Endothelial cell (in vitro differentiated cells): Measurements from ENCODE around the gene DHRS7C. TPM values are rescaled to one million over a fixed set of nuclear protein-coding genes. Genes with fewer than 3 reads are reported as not detected.

ENCODE experiments used
- DNase-seq: peaks from one replicate; pipeline ENCODE4 v3.0.0; 2021; ENCODE audit warnings: low spot score
- H3K27ac Mint-ChIP-seq: one replicate; pipeline ENCODE4 v1.8.0; 2021; ENCODE audit warnings: mixed read lengths, inconsistent platforms; ENCODE audit not compliant: unreplicated experiment
- H3K27me3 Mint-ChIP-seq: one replicate; pipeline ENCODE4 v1.8.0; 2021; ENCODE audit warnings: mild to moderate bottlenecking, moderate library complexity, mixed read lengths, inconsistent platforms; ENCODE audit not compliant: unreplicated experiment
- H3K36me3 Mint-ChIP-seq: one replicate; pipeline ENCODE4 v1.8.0; 2021; ENCODE audit warnings: mild to moderate bottlenecking, low read depth, mixed read lengths, inconsistent platforms; ENCODE audit not compliant: unreplicated experiment
- H3K4me1 Mint-ChIP-seq: one replicate; pipeline ENCODE4 v1.8.0; 2021; ENCODE audit warnings: mild to moderate bottlenecking, mixed read lengths, inconsistent platforms; ENCODE audit not compliant: unreplicated experiment
- H3K4me3 Mint-ChIP-seq: one replicate; pipeline ENCODE4 v1.8.0; 2021; ENCODE audit warnings: mild to moderate bottlenecking, mixed read lengths, inconsistent platforms; ENCODE audit not compliant: unreplicated experiment
- H3K9me3 Mint-ChIP-seq: one replicate; pipeline ENCODE4 v1.8.0; 2021; ENCODE audit warnings: mixed read lengths, inconsistent platforms; ENCODE audit not compliant: unreplicated experiment
- total RNA-seq: library from RNA; stranded (reverse); fragmentation: NEBNext Ultra II Directional; extraction: Animal tissue kit (Norgen Biotek cat#: 25700); gene quantifications from one replicate; pipeline ENCODE4 v1.2.1, GENCODE V29; 2021; ENCODE audit not compliant: unreplicated experiment
- TF ChIP-seq, protein P1 (sequence below): fragments of 200-600 bp; sonication (generic); IDR thresholded peaks from one replicate; pipeline ENCODE4 v1.5.0; 2021; ENCODE audit warnings: antibody characterized with exemption; ENCODE audit not compliant: unreplicated experiment

Gene DHRS7C
- total RNA-seq, 1 donor from 2014 or later, result 0.31 TPM

- TF ChIP-seq, protein P1, sequence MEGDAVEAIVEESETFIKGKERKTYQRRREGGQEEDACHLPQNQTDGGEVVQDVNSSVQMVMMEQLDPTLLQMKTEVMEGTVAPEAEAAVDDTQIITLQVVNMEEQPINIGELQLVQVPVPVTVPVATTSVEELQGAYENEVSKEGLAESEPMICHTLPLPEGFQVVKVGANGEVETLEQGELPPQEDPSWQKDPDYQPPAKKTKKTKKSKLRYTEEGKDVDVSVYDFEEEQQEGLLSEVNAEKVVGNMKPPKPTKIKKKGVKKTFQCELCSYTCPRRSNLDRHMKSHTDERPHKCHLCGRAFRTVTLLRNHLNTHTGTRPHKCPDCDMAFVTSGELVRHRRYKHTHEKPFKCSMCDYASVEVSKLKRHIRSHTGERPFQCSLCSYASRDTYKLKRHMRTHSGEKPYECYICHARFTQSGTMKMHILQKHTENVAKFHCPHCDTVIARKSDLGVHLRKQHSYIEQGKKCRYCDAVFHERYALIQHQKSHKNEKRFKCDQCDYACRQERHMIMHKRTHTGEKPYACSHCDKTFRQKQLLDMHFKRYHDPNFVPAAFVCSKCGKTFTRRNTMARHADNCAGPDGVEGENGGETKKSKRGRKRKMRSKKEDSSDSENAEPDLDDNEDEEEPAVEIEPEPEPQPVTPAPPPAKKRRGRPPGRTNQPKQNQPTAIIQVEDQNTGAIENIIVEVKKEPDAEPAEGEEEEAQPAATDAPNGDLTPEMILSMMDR, result no peak
- H3K27me3 Mint-ChIP-seq, result peaks cover 3% of the 10 kb centered on the region
- no peak for DNase-seq
These were observed 27.7 kb downstream of the DHRS7C start for GRCh38 chr17:9763643-9764042.

DNA sequence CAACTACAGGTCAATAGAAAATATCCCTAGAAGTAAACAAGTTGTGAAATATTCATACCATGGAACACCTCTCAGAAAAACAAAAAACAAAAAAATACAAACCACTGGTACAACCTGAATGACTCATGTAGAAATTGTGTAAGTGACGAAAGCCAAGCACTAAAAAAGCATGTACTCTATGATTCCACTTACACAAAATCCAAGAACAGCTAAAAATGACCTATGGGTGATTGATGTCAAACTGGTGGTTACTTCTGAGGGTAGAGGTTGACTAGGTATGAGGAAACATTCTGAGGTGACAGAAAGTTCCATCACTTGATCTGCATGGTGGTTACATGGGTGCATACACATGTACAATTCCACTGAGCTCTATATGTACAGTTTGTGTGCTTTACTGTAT is 31.1 kb downstream of the DHRS7C start:
- TF ChIP-seq, protein P1, result no peak
- H3K4me1 Mint-ChIP-seq, result no peaks in the 10 kb centered on the region
- H3K9me3 Mint-ChIP-seq, result no peaks in the 10 kb centered on the region
- no peak overlapping the region for H3K27ac Mint-ChIP-seq
- DNase-seq, result no peak
- no peaks in the 10 kb centered on the region for H3K36me3 Mint-ChIP-seq
- peaks cover 2% of the 10 kb centered on the region for H3K27me3 Mint-ChIP-seq
- H3K4me3 Mint-ChIP-seq, result no peak overlapping the region

More at GRCh38 chr17:9763643-9764042, 27.7 kb downstream of the DHRS7C start:
- no peak overlapping the region for H3K27ac Mint-ChIP-seq
- no peaks in the 10 kb centered on the region for H3K36me3 Mint-ChIP-seq
- peaks cover 4% of the 10 kb centered on the region for H3K4me1 Mint-ChIP-seq
- no peak overlapping the region for H3K4me3 Mint-ChIP-seq
- no peaks in the 10 kb centered on the region for H3K9me3 Mint-ChIP-seq

- Mint-ChIP-seq H3K27ac (no peak overlapping the region), H3K4me3 (no peak overlapping the region), H3K4me1 (peaks cover 11% of the 10 kb centered on the region), H3K36me3 (no peaks in the 10 kb centered on the region), H3K9me3 (no peaks in the 10 kb centered on the region), H3K27me3 (peaks cover 1% of the 10 kb centered on the region)
- TF ChIP-seq, protein P1, result no peak
- DNase-seq, result no peak
These were observed 36.3 kb downstream of the DHRS7C start for GRCh38 chr17:9755083-9755482.

DNA sequence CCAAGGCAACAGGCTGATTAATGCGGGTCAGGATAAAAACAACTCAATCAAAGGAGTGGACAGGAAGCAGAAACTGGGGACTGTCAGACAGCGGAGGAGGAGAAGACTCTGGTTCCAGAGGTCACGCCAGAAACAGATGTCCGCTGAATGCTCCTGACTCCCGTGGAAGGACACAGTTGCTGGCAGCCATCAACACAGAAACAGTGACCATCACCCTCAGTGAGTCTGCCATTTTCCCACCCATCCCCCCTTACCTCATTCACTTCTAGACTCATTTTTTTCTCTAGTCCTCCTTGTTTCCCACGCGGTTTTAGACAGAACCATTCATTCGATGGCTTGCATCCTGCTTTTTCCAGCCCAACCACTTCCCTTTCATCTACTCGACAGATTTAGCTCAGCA is 40.9 kb downstream of the DHRS7C start:
- peaks cover 14% of the 10 kb centered on the region for H3K4me1 Mint-ChIP-seq
- TF ChIP-seq, protein P1, result no peak
- H3K36me3 Mint-ChIP-seq, result no peaks in the 10 kb centered on the region
- H3K27me3 Mint-ChIP-seq, result peaks cover 1% of the 10 kb centered on the region
- no peaks in the 10 kb centered on the region for H3K9me3 Mint-ChIP-seq
- DNase-seq, result no peak
- no peak overlapping the region for H3K27ac Mint-ChIP-seq
- H3K4me3 Mint-ChIP-seq, result no peak overlapping the region

- TF ChIP-seq, protein P1, result no peak
- no peak for DNase-seq
- peaks cover 3% of the 10 kb centered on the region for H3K27me3 Mint-ChIP-seq
- H3K36me3 Mint-ChIP-seq, result no peaks in the 10 kb centered on the region
- H3K9me3 Mint-ChIP-seq, result no peaks in the 10 kb centered on the region
- no peak overlapping the region for H3K27ac Mint-ChIP-seq
- H3K4me3 Mint-ChIP-seq, result no peak overlapping the region
- no peaks in the 10 kb centered on the region for H3K4me1 Mint-ChIP-seq
These were observed 61.5 kb downstream of the DHRS7C start for GRCh38 chr17:9729735-9730420.
